ENCODE results near the gene INHBE.
A peak's percentile ranks its signal among the peaks of the same experiment; 100 is the strongest.

The INHBE gene

DNA sequence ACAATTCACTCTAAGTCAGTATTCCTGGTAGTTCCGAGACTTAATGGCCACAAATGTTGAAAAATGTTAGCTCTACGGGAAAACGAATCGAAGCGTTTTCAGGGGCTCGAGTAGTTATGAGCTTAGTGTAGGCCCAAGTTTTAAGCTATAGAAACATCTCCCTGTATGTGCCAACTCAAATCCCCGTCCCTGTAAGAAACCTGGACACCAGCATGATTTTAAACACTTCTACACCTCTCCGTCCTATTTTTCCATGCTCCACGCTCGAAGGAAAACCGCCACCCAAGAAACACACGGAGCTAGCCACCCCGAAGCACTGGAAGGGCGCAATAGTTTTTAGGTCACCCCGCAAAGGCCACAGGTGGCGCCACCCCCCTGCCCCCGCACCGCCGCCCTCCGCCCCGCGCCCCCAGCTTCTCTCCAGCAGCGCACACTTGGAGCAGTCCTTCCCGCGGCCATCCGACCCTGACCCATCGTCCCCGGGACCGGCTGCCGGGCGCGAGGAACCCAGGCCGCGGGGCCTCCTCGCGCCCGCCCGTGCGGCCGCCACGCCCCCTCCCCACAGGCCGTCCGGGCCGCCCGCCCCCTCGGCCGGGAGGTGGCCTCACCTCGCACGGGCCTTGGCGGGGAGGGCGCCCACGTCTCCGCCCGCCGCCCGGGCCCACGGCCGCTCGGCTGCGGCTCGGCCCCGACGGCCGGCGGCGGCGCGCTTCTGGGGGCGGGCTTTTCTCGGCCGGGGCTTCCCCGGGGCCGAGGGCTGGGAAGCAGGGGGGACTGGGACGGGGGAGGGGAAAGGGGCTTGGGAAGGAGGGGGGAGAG is 24.8 kb upstream of the INHBE start:
- Histone ChIP-seq H3K4me3 (ENCODE audit: low read length, poor library complexity, severe bottlenecking) (peak overlapping the region; percentile 84), H3K9ac (ENCODE audit: low read depth, low read length, poor library complexity, severe bottlenecking) (peak overlapping the region; percentile 95), H3K4me1 (ENCODE audit: insufficient read depth, low read length, poor library complexity, severe bottlenecking) (peaks cover 34% of the 10 kb centered on the region), H4K20me1 (ENCODE audit: insufficient read depth, low read length, poor library complexity, severe bottlenecking) (peaks cover 5% of the 10 kb centered on the region), H2AFZ (ENCODE audit: low read length) (peak overlapping the region; percentile 62; the same call in 1 of the 2 replicates), H3K79me2 (ENCODE audit: insufficient read depth, low read length) (peaks cover 33% of the 10 kb centered on the region), H3K4me2 (ENCODE audit: low read depth, low read length, poor library complexity, severe bottlenecking) (peak overlapping the region; percentile 96), H3F3A (ENCODE audit: low read depth) (peaks cover 2% of the 10 kb centered on the region; the same call in 1 of the 2 replicates), H3K9me2 (replicated peaks; ENCODE audit: low read depth, low read length) (no peaks in the 10 kb centered on the region), H3K9me3 (ENCODE audit: insufficient read depth, low read depth, low read length) (no peaks in the 10 kb centered on the region), H3K27me3 (ENCODE audit: insufficient read depth, low read length, poor library complexity, severe bottlenecking) (no peaks in the 10 kb centered on the region), H3K36me3 (ENCODE audit: insufficient read depth, low read length) (no peaks in the 10 kb centered on the region)
- no peak for TF ChIP-seq EZH2phosphoT487 (IDR thresholded peaks at IDR 0.05; ENCODE audit: borderline replicate concordance)

GRCh38 chr12:57430931-57431566 is 24.1 kb upstream of the INHBE start, which contains the start of gene R3HDM2:
Gene R3HDM2, minus strand, starts transcription at chr12:57431043. Its CDS starts 120,615 bp downstream, at chr12:57310428.
- TF ChIP-seq, protein P1, sequence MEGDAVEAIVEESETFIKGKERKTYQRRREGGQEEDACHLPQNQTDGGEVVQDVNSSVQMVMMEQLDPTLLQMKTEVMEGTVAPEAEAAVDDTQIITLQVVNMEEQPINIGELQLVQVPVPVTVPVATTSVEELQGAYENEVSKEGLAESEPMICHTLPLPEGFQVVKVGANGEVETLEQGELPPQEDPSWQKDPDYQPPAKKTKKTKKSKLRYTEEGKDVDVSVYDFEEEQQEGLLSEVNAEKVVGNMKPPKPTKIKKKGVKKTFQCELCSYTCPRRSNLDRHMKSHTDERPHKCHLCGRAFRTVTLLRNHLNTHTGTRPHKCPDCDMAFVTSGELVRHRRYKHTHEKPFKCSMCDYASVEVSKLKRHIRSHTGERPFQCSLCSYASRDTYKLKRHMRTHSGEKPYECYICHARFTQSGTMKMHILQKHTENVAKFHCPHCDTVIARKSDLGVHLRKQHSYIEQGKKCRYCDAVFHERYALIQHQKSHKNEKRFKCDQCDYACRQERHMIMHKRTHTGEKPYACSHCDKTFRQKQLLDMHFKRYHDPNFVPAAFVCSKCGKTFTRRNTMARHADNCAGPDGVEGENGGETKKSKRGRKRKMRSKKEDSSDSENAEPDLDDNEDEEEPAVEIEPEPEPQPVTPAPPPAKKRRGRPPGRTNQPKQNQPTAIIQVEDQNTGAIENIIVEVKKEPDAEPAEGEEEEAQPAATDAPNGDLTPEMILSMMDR (conservative IDR thresholded peaks at IDR 0.05; ENCODE audit: low read length) = no peak
- no peak for TF ChIP-seq EZH2phosphoT487 (IDR thresholded peaks at IDR 0.05; ENCODE audit: borderline replicate concordance)
- no peaks in the 10 kb centered on the region for H3K9me3 ChIP-seq (ENCODE audit: insufficient read depth, low read depth, low read length)
- H3K27me3 ChIP-seq (ENCODE audit: insufficient read depth, low read length, poor library complexity, severe bottlenecking) = no peaks in the 10 kb centered on the region
- H3F3A ChIP-seq (ENCODE audit: low read depth) = peaks cover 2% of the 10 kb centered on the region; the same call in 1 of the 2 replicates
- H3K4me2 ChIP-seq (ENCODE audit: low read depth, low read length, poor library complexity, severe bottlenecking) = peak within 1 kb of the TSS; percentile 98
- H4K20me1 ChIP-seq (ENCODE audit: insufficient read depth, low read length, poor library complexity, severe bottlenecking) = peaks cover 5% of the 10 kb centered on the region
- peak within 1 kb of the TSS; percentile 84 for H3K4me3 ChIP-seq (ENCODE audit: low read length, poor library complexity, severe bottlenecking)
- peaks cover 39% of the 10 kb centered on the region for H3K4me1 ChIP-seq (ENCODE audit: insufficient read depth, low read length, poor library complexity, severe bottlenecking)
- H2AFZ ChIP-seq (ENCODE audit: low read length) = peak within 1 kb of the TSS; percentile 78
- H3K9me2 ChIP-seq (replicated peaks; ENCODE audit: low read depth, low read length) = no peaks in the 10 kb centered on the region
- H3K9ac ChIP-seq (ENCODE audit: low read depth, low read length, poor library complexity, severe bottlenecking) = peak within 1 kb of the TSS; percentile 95
- peaks cover 33% of the 10 kb centered on the region for H3K79me2 ChIP-seq (ENCODE audit: insufficient read depth, low read length)
- H3K36me3 ChIP-seq (ENCODE audit: insufficient read depth, low read length) = no peaks in the 10 kb centered on the region

DNA sequence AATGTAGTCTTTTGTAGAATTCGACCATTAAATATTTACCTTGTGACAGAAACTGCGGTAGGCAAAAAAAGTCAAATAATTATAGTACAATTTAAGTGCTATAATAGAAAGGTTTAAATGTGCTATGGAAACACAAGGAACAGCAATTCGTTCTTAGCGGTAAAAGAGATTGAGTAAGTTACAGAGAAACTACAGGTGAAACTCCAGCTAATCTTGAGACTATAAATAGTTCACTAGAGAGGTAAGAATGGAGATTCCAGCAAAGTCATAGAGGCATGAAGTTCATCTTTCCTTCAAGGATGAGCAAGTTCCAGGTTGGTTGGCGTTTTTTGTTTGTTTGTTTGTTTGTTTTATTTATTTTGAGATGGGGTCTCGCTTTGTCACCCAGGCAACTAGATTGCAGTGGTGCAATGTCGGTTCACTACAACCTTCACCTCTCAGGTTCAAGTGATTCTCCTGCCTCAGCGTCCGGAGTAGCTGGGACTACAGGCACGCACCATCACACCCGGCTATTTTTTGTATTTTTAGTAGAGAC is 23.4 kb upstream of the INHBE start:
- peaks cover 31% of the 10 kb centered on the region for H3K79me2 ChIP-seq (ENCODE audit: insufficient read depth, low read length)
- no peaks in the 10 kb centered on the region for H3K27me3 ChIP-seq (ENCODE audit: insufficient read depth, low read length, poor library complexity, severe bottlenecking)
- H3K9ac ChIP-seq (ENCODE audit: low read depth, low read length, poor library complexity, severe bottlenecking) = peak overlapping the region; percentile 95
- H4K20me1 ChIP-seq (ENCODE audit: insufficient read depth, low read length, poor library complexity, severe bottlenecking) = peaks cover 5% of the 10 kb centered on the region
- peaks cover 39% of the 10 kb centered on the region for H3K4me1 ChIP-seq (ENCODE audit: insufficient read depth, low read length, poor library complexity, severe bottlenecking)
- TF ChIP-seq EZH2phosphoT487 (IDR thresholded peaks at IDR 0.05; ENCODE audit: borderline replicate concordance) = no peak
- H3K9me2 ChIP-seq (replicated peaks; ENCODE audit: low read depth, low read length) = no peaks in the 10 kb centered on the region
- H3K4me3 ChIP-seq (ENCODE audit: low read length, poor library complexity, severe bottlenecking) = peak overlapping the region; percentile 84
- peak overlapping the region; percentile 98 for H3K4me2 ChIP-seq (ENCODE audit: low read depth, low read length, poor library complexity, severe bottlenecking)
- H3F3A ChIP-seq (ENCODE audit: low read depth) = peaks cover 2% of the 10 kb centered on the region; the same call in 1 of the 2 replicates
- peak overlapping the region; percentile 78; the same call in 1 of the 2 replicates for H2AFZ ChIP-seq (ENCODE audit: low read length)
- H3K36me3 ChIP-seq (ENCODE audit: insufficient read depth, low read length) = no peaks in the 10 kb centered on the region
- H3K9me3 ChIP-seq (ENCODE audit: insufficient read depth, low read depth, low read length) = no peaks in the 10 kb centered on the region

GRCh38 chr12:57433370-57433769 is 21.7 kb upstream of the INHBE start:
- Histone ChIP-seq H4K20me1 (ENCODE audit: insufficient read depth, low read length, poor library complexity, severe bottlenecking) (peaks cover 5% of the 10 kb centered on the region), H3K9ac (ENCODE audit: low read depth, low read length, poor library complexity, severe bottlenecking) (no peak overlapping the region), H3K4me2 (ENCODE audit: low read depth, low read length, poor library complexity, severe bottlenecking) (no peak overlapping the region), H3K36me3 (ENCODE audit: insufficient read depth, low read length) (no peaks in the 10 kb centered on the region), H3K9me2 (replicated peaks; ENCODE audit: low read depth, low read length) (no peaks in the 10 kb centered on the region), H3K27me3 (ENCODE audit: insufficient read depth, low read length, poor library complexity, severe bottlenecking) (no peaks in the 10 kb centered on the region), H3K79me2 (ENCODE audit: insufficient read depth, low read length) (peaks cover 30% of the 10 kb centered on the region), H2AFZ (ENCODE audit: low read length) (no peak overlapping the region), H3K4me3 (ENCODE audit: low read length, poor library complexity, severe bottlenecking) (no peak overlapping the region), H3K9me3 (ENCODE audit: insufficient read depth, low read depth, low read length) (no peaks in the 10 kb centered on the region), H3K4me1 (ENCODE audit: insufficient read depth, low read length, poor library complexity, severe bottlenecking) (peaks cover 39% of the 10 kb centered on the region), H3F3A (ENCODE audit: low read depth) (peaks cover 2% of the 10 kb centered on the region; the same call in 1 of the 2 replicates)
- TF ChIP-seq, protein P1 (conservative IDR thresholded peaks at IDR 0.05; ENCODE audit: low read length) = no peak
- no peak for TF ChIP-seq EZH2phosphoT487 (IDR thresholded peaks at IDR 0.05; ENCODE audit: borderline replicate concordance)
